Heart right ventricle (tissue), 16 donors: Measurements from ENCODE around the gene GHRH. TPM values are rescaled to one million over a fixed set of nuclear protein-coding genes. Genes with fewer than 3 reads are reported as not detected.

ENCODE experiments used
- ATAC-seq, 8 donors: fragments of 200-7000 bp; cut with Tn5 transposase; one replicate each; pipeline ENCODE4 v1.9.1; 2020; ENCODE audit warnings: mild to moderate bottlenecking in 8 of 8, moderate library complexity in 8 of 8, moderate number of reproducible peaks in 1 of 8
- DNase-seq, 2 donors: peaks; one replicate each; pipeline ENCODE4 v3.0.0-alpha.2; 2020
- H3K27ac ChIP-seq, 10 donors: fragments of 200-600 bp; sonication (generic) in 2 of 10; one replicate each; pipeline versions ENCODE4 v1.5.0 to v1.8.0; 2020 to 2022; ENCODE audit warnings: mild to moderate bottlenecking in 3 of 10
- H3K27me3 ChIP-seq, 7 donors: fragments of 200-600 bp; one replicate each; pipeline ENCODE4 v1.8.0; 2021 to 2022; ENCODE audit warnings: mild to moderate bottlenecking in 2 of 7
- H3K36me3 ChIP-seq, 9 donors: fragments of 200-600 bp; sonication (generic) in 1 of 9; one replicate each; pipeline versions ENCODE4 v1.5.0 to v1.8.0; 2020 to 2022; ENCODE audit warnings: mild to moderate bottlenecking in 2 of 9
- H3K4me1 ChIP-seq, 9 donors: fragments of 200-600 bp; sonication (generic) in 1 of 9; one replicate each; pipeline versions ENCODE4 v1.5.0 to v1.8.0; 2020 to 2022; ENCODE audit warnings: mild to moderate bottlenecking in 4 of 9
- H3K4me3 ChIP-seq, 10 donors: fragments of 200-600 bp; sonication (generic) in 2 of 10; one replicate each; pipeline versions ENCODE4 v1.5.0 to v1.8.0; 2020 to 2022; ENCODE audit warnings: mild to moderate bottlenecking in 7 of 10, moderate library complexity in 2 of 10
- H3K9me3 ChIP-seq, 11 donors: fragments of 200-600 bp in 10 of 11; sonication (generic) in 2 of 11; one replicate each; pipeline versions ENCODE4 v1.5.0 to v1.8.0; 2013 to 2022; ENCODE audit warnings: mild to moderate bottlenecking in 2 of 11, control low read depth in 1 of 11, moderate library complexity in 1 of 11
- WGBS, 2 donors: extraction: QIAGEN DNeasy Blood & Tissue Kit; methylation state at CpG; one replicate each; pipeline ENCODE4 v1.1.7; 2013; ENCODE audit warnings: inconsistent platforms in 1 of 2; 5-methylcytosine and 5-hydroxymethylcytosine counted together
- intact Hi-C, 10 donors: fragments of 100-400 bp; cut with DNase I; formaldehyde crosslinking; loops; one replicate each; pipeline versions ENCODE4 v1.11.1 to v1.14.2; 2022
- polyA plus RNA-seq, 2 donors: library from polyadenylated mRNA; stranded (reverse); fragments of 200-250 nt; gene quantifications; one replicate each; pipeline ENCODE4 v1.2.3, GENCODE V29; 2013
- total RNA-seq, 10 donors: library from RNA; stranded (reverse); fragmentation: NEBNext Ultra II Directional in 3 of 10; extraction: Animal tissue kit (Norgen Biotek cat#: 25700) in 3 of 10; gene quantifications; one replicate each; pipeline versions ENCODE4 v1.2.1 to v1.2.4, GENCODE V29; 2021 to 2023
- TF ChIP-seq, protein P1 (sequence below), 9 donors: fragments of 200-600 bp; sonication (generic) in 2 of 9; IDR thresholded peaks; one replicate each; pipeline versions ENCODE4 v1.5.0 to v1.8.0; 2021 to 2022; ENCODE audit warnings: antibody characterized with exemption in 9 of 9, mild to moderate bottlenecking in 5 of 9, moderate library complexity in 1 of 9
- donor health status: Arrhythmogenic right ventricular cardiomyopathy.
- donor health status: ischemic (EF 13 %, LVEDD 7.1; RV severe dilation, severe dysfunction).
- donor health status: healthy with polysubstance abuse.
- donor health status: DM: no; HTN: yes; CAD: no.
- donor health status: DM: no; HTN: no; CAD: no.
- donor health status: ischemic (EF 25% LVEDD 6.9; RV normal size, moderate dysfunction).
- donor health status: ischemic (EF 25% LVEDD 5.7; RV mildly dilated, moderate dysfunction).
- donor health status: healthy.
- donor health status: DM: yes; HTN: yes; CAD: no.
- donor health status: Ischemic cardiomyopathy.
- donor health status: ischemic (EF 35%, LVEDD 5.7; RV mildly dilated, moderate dysfunction).
- donor health status: nonischemic (EF 11% LVEDD 7.7; RV severe dilation, severe dysfunction).
- donor health status: DM: yes; HTN: yes; CAD: no.
- donor health status: PGD.
- donor health status: ischemic (EF 29% LVEDD 5.4; RV normal size, mild dysfunction).
- donor health status: nonischemic (EF 23%, LVEDD 6.1; RV moderate dilation, normal function).

GHRH gene
- total and polyA plus RNA-seq, 12 donors, result 0.85 to 2.5 (median 1.8) TPM; not detected in 9

DNA sequence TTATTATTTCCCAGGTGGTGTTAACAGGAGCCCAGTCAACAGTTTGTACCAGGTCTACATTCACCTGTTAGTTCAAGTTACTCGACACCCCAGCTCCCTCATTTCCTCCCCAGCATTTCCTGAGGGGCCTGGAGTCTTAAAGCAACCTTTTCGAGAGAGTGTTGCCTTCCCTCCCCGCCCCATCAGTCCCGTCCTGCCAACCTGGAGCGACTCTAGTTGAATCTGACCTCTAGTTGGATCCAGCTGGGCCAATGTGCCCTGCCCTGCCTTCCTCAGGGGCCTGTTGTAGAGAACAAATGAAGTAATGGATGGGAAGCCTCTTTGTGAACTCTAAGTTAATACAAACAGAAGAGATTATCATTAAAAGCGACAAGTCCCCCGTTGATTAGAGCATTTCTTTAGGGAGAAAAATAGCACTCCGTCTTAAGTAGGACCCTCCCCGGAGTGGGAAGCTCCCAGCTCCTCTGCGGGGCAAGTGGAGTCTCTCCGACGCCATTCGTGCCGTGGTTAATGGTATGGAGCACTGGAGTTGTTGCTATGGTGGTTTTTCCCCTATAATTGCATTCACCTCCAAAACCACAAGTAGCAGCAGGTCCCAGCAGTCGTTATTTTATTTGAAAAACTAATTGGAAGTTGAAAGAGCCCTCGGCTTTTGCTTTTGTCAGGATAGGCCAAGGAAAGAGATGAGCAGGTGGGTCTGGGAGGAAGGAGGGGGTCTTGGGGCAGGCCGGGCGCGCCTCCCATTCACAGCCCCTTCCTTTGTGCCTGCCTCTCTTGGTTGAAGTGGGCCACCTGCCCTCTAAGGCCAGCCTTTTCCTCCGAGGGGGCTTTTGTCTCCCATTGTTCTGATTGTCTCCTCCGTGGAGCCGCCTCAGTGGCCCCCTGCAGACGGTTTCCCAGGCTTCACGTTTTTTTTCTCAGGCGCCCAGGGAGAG, 16.1 kb downstream of the GHRH start:
- WGBS, 2 donors, result 84 to 87% methylated on average over 25 of the region's 25 CpGs

DNA sequence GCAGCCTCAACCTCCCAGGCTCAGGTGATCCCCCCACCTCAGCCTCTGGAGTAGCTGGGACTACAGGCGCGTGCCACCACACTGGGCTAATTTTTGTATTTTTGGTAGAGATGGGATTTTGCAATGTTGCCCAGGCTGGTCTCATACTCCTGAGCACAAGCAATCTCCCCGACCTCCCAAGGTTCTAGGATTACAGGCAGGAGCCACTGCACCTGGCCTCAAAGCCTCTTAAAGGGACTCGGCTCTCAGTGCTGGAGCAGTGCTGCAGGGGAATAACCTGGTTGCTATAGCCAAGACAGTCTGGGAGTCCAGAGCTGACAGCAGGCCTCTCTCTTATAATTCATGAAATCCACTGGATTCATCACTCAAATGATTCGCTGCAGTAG, 17.0 kb downstream of the GHRH start:
- 91% methylated on average over 5 of the region's 5 CpGs for WGBS, 2 donors
- H3K27ac ChIP-seq, result no peak overlapping the region
- DNase-seq, result no peak

More for the DNA sequence above, 16.1 kb downstream of the GHRH start:
- Histone ChIP-seq H3K4me3 (no peak overlapping the region), H3K9me3 (no peaks in the 10 kb centered on the region), H3K36me3 (peaks cover 0 to 42% (median 25%) of the 10 kb centered on the region in 9 donors), H3K27ac (no peak overlapping the region), H3K27me3 (no peaks in the 10 kb centered on the region), H3K4me1 (peaks cover 0 to 20% (median 9%) of the 10 kb centered on the region in 9 donors)
- ATAC-seq (no peak), DNase-seq (no peak)
- TF ChIP-seq, protein P1, sequence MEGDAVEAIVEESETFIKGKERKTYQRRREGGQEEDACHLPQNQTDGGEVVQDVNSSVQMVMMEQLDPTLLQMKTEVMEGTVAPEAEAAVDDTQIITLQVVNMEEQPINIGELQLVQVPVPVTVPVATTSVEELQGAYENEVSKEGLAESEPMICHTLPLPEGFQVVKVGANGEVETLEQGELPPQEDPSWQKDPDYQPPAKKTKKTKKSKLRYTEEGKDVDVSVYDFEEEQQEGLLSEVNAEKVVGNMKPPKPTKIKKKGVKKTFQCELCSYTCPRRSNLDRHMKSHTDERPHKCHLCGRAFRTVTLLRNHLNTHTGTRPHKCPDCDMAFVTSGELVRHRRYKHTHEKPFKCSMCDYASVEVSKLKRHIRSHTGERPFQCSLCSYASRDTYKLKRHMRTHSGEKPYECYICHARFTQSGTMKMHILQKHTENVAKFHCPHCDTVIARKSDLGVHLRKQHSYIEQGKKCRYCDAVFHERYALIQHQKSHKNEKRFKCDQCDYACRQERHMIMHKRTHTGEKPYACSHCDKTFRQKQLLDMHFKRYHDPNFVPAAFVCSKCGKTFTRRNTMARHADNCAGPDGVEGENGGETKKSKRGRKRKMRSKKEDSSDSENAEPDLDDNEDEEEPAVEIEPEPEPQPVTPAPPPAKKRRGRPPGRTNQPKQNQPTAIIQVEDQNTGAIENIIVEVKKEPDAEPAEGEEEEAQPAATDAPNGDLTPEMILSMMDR (IDR thresholded peaks at IDR 0.05), result no peak
- intact Hi-C loops, result no loop called here

DNA sequence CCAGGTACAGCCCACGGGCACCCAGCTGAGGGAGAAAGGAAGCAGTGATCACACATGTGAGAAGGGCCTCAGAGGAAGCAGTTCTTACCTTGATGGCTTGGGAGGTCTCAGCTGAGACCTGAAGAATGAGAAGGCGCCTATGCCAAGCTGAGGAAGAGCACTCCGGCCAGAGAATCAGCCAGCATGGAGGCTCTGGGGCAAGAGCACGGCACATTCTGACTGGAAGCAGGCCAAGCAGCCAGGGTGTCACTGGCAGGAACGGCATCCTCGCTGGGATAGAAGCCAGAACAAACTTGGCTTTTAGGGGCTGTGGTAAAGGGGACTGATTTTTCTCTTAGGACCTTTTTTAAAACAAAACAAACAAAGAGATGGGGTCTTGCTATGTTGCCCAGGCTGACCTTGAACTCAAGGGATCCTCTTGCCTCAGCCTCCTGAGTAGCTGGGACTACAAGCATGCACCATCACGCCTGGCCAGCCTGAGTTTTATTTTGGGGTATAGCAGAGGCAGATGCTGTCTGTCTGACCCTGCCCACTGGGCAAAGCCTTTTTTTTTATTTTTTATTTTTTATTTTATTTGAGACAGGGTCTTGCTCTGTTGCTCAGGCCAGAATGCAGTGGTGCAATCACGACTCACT, 17.6 kb downstream of the GHRH start:
- no peaks in the 10 kb centered on the region for H3K27me3 ChIP-seq
- peaks cover 0 to 25% (median 10%) of the 10 kb centered on the region in 9 donors for H3K4me1 ChIP-seq
- H3K4me3 ChIP-seq, result no peak overlapping the region
- DNase-seq, result peak; percentile 63 to 66
- TF ChIP-seq, protein P1 (IDR thresholded peaks at IDR 0.05), result no peak
- peak; percentile 11 to 89 (median 78) for ATAC-seq
- peaks cover 0 to 56% (median 31%) of the 10 kb centered on the region in 9 donors for H3K36me3 ChIP-seq
- intact Hi-C loops, result no loop called here
- 51 to 62% methylated on average over 8 of the region's 8 CpGs for WGBS, 2 donors
- H3K9me3 ChIP-seq, result no peaks in the 10 kb centered on the region
- peak overlapping the region in 6 of 10 donors; percentile 32 to 62 (median 46) for H3K27ac ChIP-seq

More for the DNA sequence above, 17.0 kb downstream of the GHRH start:
- TF ChIP-seq, protein P1 (IDR thresholded peaks at IDR 0.05), result no peak
- Histone ChIP-seq H3K9me3 (no peaks in the 10 kb centered on the region), H3K36me3 (peaks cover 0 to 51% (median 31%) of the 10 kb centered on the region in 9 donors), H3K27me3 (no peaks in the 10 kb centered on the region), H3K4me1 (peaks cover 0 to 21% (median 9%) of the 10 kb centered on the region in 9 donors), H3K4me3 (no peak overlapping the region)
- no peak for ATAC-seq
- intact Hi-C loops, result no loop called here
